AG04449 (cell line): ENCODE results near the gene METTL15.

ENCODE experiments used
- CTCF ChIA-PET: fragments of 350-600 bp; formaldehyde crosslinking; extraction: SDS; loops from one replicate; lab custom pipeline; 2021; ENCODE audit warnings: antibody characterized with exemption; lab: Yijun Ruan, JAX
- POLR2A ChIA-PET: fragments of 400-600, 350-600 bp; formaldehyde crosslinking; extraction: SDS; loops from one replicate; lab custom pipeline; 2020; ENCODE audit warnings: antibody characterized with exemption, inconsistent platforms; lab: Yijun Ruan, JAX
- DNase-seq: peaks from one replicate; pipeline ENCODE4 v3.0.0-alpha.2; 2010; ENCODE audit warnings: low read depth, low spot score
- H3K4me3 ChIP-seq: 2 replicates; pipeline ENCODE4 v1.5.1; 2011; ENCODE audit warnings: low read depth, mild to moderate bottlenecking, control low read depth, low read length
- TF ChIP-seq, protein P1 (sequence below): IDR thresholded peaks from one replicate; pipeline ENCODE4 v1.5.1; 2011; ENCODE audit warnings: mild to moderate bottlenecking, moderate library complexity, low read length, control low read depth, inconsistent platforms; ENCODE audit not compliant: insufficient read depth; ENCODE audit errors: missing control alignments

Gene METTL15

DNA sequence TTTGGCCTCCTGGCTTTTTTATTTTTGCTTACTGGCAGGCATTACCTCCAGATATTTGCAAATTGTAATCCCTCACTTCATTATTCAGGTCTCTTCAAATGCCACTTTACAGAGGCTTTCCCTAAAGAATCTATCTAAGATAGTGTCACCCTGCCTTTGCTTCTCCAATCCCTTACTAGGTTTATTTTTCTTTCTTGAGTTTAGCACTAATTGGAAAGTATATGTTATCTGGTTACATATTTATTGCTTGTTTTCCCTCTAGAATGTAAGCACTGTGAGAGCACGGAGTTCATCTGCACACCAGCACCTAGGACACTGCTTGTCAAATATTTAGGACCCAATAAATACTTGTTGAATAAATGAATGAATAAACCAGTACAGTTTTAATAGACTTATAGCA is 3.8 kb upstream of the METTL15 start:
- no peak overlapping the region for H3K4me3 ChIP-seq
- ChIA-PET CTCF (interaction anchor here (1.1 kb wide), 1 partner anchor 15 kb away, joined by 3 read pairs; no protein-coding TSS in a partner anchor), POLR2A (no interaction called here)
- no peak for DNase-seq
- TF ChIP-seq, protein P1, sequence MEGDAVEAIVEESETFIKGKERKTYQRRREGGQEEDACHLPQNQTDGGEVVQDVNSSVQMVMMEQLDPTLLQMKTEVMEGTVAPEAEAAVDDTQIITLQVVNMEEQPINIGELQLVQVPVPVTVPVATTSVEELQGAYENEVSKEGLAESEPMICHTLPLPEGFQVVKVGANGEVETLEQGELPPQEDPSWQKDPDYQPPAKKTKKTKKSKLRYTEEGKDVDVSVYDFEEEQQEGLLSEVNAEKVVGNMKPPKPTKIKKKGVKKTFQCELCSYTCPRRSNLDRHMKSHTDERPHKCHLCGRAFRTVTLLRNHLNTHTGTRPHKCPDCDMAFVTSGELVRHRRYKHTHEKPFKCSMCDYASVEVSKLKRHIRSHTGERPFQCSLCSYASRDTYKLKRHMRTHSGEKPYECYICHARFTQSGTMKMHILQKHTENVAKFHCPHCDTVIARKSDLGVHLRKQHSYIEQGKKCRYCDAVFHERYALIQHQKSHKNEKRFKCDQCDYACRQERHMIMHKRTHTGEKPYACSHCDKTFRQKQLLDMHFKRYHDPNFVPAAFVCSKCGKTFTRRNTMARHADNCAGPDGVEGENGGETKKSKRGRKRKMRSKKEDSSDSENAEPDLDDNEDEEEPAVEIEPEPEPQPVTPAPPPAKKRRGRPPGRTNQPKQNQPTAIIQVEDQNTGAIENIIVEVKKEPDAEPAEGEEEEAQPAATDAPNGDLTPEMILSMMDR = no peak

DNA sequence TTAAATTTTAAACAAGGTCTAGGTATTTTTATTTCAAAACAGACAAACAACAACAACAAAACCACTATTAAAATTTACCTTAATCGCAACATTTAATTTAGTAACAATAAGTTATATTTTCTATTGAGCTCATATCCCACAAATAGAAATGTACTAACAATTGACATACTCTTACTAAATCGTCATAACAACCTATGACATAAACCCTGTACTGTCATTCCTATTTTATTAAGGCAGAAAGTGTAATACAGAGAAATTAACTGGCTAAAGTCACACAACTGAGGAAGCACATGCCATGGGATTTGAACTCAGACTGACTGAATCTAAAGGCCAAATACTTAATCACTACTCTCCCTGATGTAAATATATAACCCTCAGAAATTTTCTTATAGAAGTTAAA is 3.2 kb upstream of the METTL15 start:
- TF ChIP-seq, protein P1 = no peak
- CTCF ChIA-PET = interaction anchor here (1.1 kb wide), 1 partner anchor 15 kb away, joined by 3 read pairs; no protein-coding TSS in a partner anchor
- no peak overlapping the region for H3K4me3 ChIP-seq
- POLR2A ChIA-PET = no interaction called here
- no peak for DNase-seq

DNA sequence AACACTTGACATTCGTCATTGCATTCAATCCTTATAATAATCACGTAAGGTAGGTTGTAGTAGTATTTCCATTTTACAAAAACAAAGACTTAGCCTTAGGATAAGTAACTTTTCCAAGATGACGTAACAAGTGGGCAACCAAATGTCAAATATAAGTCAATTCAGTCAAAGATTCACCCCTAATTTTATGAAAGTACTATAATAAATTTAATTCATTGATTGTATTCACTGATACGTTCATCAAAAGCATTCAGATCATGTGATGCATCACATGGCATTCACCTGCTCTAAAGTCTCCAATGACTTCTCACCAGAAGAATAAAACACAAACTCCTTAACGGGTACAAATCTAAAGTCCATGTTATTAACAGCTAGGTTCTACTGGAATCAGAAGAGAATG is 2.3 kb upstream of the METTL15 start:
- TF ChIP-seq, protein P1 = no peak
- DNase-seq = no peak
- no peak overlapping the region for H3K4me3 ChIP-seq
- ChIA-PET CTCF (interaction anchor here (1.1 to 2.8 kb wide), 2 partner anchors 10 to 424 kb away, joined by 3 to 7 read pairs; no protein-coding TSS in a partner anchor), POLR2A (interaction anchor here (0.7 kb wide), 1 partner anchor 53 kb away, joined by 5 read pairs; no protein-coding TSS in a partner anchor)

DNA sequence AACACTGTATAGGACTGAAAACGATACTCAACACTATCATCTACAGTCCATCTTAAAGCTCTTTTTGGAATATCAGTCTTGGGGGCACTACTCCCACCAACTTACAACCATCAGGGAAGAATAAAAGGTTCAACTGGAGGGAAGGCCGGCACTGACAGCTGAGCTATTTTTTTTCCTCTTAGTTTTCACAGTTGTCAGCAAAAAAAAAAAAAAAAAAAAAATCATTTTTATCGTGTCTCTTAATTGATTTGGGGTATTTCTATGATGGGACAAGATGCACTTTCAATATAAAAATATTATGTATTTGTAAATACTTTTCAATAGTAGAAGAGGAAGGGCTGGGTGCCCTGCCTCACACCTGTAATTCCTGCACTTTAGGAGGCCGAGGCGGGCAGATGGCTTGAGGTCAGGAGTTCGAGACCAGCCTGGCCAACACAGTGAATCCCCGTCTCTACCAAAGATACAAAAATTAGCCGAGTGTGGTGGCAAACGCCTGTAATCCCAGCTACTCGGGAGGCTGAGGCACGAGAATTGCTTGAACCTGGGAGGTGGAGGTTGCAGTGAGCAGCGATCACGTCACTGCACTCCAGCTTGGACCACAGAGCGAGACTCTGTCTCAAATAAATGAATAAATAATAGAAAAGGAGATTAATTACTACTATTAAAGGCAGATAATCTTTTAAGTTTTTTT is 1.7 kb upstream of the METTL15 start:
- DNase-seq = no peak
- POLR2A ChIA-PET = interaction anchor here (0.7 to 2.0 kb wide), 3 partner anchors 54 to 406 kb away, joined by 5 to 12 read pairs (median 5); partner anchors contain the start of gene BDNF
- CTCF ChIA-PET = interaction anchor here (1.1 to 2.8 kb wide), 3 partner anchors 10 to 424 kb away, joined by 3 to 9 read pairs (median 7); no protein-coding TSS in a partner anchor
- TF ChIP-seq, protein P1 = no peak
- peak overlapping the region; percentile 73 for H3K4me3 ChIP-seq

DNA sequence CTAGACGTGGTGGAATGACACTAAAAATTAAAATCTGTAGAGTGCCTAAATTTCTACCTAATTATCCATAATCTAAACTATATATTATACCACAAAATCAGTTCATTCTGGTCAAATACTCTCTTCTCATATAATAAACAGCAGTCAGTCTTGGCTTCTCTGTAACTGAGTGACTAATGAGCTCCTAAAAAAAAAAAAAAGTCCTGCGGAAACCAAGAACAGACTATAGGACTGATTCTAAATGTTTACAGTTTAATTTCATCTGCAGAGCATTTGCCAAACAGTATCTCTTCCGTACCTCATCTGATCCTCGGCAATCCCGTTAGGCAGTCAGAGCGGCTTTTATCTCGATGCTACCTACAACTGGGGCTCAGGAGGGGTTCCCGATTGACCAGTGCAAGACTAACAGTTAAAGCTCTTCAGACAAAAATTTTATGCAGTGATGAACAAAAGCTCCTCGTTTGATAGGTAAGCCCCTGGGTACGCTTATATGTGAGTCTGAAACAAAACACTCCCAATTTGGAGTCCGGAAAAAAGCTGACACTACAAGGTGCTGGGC is 918 bp upstream of the METTL15 start:
- CTCF ChIA-PET = interaction anchor here (1.1 to 2.8 kb wide), 4 partner anchors 9 to 423 kb away, joined by 4 to 9 read pairs (median 6); no protein-coding TSS in a partner anchor
- H3K4me3 ChIP-seq = peak overlapping the region; percentile 73
- POLR2A ChIA-PET = interaction anchor here (0.7 to 2.0 kb wide), 4 partner anchors 47 to 407 kb away, joined by 3 to 12 read pairs (median 6); partner anchors contain the start of gene BDNF
- DNase-seq = no peak
- TF ChIP-seq, protein P1 = no peak

DNA sequence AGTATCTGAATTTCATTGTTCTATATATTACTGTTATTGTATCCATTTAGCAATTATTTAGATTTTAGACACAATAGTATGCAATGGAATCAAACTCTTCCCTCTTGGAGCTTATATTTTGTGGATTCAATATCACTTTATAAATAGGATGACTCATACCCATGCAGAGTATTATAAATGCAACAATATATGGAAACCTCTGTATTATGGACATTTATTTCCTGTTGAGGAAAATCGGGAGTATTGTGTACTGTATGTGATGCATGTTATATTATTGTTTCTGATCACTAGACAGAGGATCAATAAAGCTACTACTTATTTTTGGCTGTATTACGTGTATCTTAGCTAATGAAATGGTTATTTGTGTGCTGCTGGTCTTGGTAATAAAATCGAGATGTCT is 770 bp downstream of the METTL15 start:
- CTCF ChIA-PET = interaction anchor here (1.5 to 1.8 kb wide), 2 partner anchors 11 to 421 kb away, joined by 4 to 5 read pairs; no protein-coding TSS in a partner anchor
- H3K4me3 ChIP-seq = peak overlapping the region; percentile 66
- POLR2A ChIA-PET = no interaction called here
- DNase-seq = no peak
- TF ChIP-seq, protein P1 = no peak
